C1 segment of cervical spinal cord (tissue), 14 donors: Measurements from ENCODE around the gene ZNF750.

ENCODE experiments used
- DNase-seq, 14 donors: peaks; one replicate each; lab custom pipeline; 2025; lab: John Stamatoyannopoulos, UW

The ZNF750 gene

GRCh38 chr17:82835766-82836512, 3.9 kb downstream of the ZNF750 start:
- no peak for DNase-seq

- DNase-seq = no peak
Measured at GRCh38 chr17:82835122-82835521, 4.7 kb downstream of the ZNF750 start.

DNA sequence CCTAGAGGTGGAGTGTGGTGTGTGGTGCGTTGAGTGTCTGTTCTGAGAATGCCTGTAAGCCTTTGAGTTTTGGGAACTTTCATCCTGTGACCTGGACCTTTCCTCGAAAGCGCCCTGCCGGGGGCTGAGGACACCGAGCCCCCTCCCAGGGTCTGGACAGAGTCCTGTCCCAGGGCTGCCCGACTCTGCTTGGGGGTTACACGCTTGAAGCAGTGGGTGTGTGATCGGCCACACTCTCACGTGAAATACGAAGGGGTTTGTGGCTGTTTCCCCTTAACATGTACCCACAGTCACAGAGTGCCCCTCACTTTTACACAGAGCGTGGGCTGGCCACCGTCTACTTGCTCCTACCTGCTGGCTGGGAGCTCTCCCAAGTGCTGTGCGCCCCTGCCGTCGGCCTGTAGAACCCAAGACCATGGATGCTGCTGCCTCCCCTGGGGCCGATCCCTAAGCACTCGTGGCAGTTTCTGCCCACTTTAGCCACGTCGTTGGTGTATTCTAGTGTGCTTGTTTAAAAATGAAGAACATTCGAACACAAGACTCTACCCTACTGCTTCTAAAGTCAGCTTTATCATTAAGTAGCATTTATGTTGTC, 6.8 kb downstream of the ZNF750 start:
- no peak for DNase-seq

DNA sequence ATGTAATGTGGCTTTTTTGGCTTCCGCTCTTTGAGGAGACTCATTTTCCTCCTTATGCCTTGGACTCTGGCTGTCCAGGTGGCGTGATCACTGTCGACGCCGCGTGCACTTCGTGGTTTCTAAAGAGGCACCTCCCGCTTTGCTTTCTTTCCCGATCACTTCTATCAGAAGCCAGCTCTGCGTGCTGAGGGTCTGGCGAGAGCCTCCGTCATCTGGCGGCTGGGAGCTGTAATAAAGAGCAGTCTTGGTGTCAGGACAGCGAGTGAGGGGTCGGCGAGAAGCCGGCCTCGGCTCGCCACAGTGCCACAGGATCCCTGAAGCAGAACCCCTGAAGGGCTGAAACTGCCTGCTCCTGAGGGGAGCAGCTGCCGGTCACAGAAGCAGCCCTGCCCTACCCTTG, 7.4 kb downstream of the ZNF750 start:
- no peak for DNase-seq

DNA sequence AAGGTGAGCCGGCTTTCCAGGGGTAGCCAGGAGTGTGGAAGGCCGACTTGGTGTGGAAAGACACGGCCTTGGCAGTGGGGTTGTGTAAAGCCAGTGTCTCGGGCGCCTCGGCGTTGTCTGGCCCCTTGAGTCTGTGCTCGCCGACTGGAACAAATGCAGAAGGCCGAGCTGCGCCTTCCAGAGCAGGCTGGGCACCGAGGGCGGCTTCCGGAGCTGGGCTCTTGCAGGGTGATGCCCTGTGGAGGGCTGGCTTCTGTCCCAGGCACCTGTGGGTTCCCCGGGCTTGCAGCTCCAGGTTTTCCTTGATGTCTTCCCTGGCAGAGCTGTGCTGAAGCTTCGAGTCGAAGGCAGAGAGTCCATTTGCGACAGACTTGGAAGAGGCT, 8.0 kb downstream of the ZNF750 start:
- DNase-seq = peak in 1 of 14 donors; percentile 73

GRCh38 chr17:82831041-82831817, 8.6 kb downstream of the ZNF750 start:
- DNase-seq = peak in 1 of 14 donors; percentile 50

DNA sequence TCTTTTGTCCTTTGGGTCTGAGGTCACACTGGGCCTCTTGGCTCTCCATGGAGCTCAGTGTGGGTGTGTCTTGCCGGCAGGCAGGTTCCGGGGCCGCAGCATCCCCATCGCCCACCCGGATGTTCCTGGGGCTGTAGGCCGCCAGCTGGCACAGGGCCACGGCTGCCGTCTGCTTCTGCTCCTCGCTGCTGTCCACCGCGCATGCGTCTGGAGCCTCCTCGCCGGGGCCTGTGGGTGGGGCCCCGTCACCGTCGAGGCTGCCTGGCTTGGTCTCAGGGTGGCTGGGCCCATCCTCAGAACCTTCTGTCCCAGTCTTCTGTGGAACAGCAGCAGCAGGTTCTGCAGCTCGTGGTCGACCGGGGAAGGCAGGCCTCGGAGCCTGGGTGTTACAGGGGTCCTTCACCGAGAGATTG, 9.6 kb downstream of the ZNF750 start:
- DNase-seq = peak in 2 of 14 donors; percentile 13 to 23

GRCh38 chr17:82828875-82829487, 10.8 kb downstream of the ZNF750 start:
- DNase-seq = no peak

- no peak for DNase-seq
Measured at GRCh38 chr17:82826956-82827355, 12.9 kb downstream of the ZNF750 start.

GRCh38 chr17:82826211-82826610, 13.6 kb downstream of the ZNF750 start:
- no peak for DNase-seq

DNA sequence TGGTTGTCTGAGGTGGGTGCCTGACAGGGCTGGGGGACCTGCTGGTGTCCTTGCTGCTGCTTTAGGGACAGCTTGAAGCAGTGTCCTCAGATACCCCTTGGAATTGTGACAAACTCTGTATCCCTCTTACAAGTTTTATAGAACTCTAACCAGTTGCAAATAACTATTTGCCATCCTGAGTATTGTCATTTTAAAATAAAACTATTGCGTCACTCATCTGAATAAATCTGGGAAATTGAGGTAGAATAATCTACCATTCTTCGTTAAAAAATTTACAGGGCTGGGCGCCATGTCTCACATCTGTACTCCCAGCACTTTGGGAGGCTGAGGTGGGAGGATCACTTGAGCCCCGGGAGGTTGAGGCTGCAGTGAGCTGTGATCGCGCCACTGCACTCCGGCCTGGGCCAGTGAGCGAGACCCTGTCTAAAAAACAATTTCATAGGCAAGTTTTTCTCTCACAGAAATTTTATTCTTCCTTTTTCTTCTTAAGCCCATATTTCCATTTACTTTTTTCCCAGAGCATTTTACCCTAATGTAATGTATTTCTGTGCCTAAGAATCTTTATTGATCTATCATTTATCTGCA, 14.2 kb downstream of the ZNF750 start:
- DNase-seq = no peak

DNA sequence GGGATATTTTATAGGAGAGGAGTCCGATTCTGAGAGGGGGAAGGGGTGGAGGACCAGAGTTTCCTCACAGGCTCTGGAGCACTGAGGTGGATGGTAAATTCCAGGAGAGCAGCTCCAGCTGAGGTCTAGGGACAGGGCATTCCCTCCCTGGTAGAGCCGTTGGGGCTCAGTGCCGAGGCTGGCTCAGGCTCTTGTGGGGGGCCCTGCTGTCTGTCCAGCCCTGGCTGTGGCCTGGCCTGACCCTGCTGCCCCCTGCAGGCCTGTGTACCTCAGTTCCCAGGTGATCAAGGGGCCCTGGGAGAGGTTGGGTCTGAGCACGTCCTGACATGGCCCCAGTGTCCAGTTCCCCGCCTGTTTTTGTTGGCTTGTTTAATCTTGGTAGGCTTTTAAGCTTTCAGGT, 16.8 kb downstream of the ZNF750 start:
- no peak for DNase-seq

DNA sequence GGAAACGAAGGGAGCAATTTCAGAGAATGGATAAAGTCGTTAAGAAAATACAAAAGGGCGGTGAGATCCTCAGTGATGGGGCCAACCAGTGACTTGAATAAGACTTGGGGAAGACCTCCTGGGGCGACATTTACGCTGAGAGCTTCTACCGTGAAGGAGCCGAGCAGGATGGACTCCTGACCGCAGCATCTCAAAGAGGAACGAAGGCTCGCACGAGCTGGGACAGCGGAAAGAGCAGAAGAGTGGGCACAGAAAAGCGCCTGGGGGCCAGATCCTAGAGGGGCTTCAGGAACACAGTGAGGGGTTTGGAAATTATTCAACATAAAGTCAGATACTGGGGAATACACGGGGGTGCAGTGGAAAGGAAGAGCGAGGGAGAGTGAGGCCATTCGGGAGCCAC, 17.5 kb downstream of the ZNF750 start:
- no peak for DNase-seq

DNA sequence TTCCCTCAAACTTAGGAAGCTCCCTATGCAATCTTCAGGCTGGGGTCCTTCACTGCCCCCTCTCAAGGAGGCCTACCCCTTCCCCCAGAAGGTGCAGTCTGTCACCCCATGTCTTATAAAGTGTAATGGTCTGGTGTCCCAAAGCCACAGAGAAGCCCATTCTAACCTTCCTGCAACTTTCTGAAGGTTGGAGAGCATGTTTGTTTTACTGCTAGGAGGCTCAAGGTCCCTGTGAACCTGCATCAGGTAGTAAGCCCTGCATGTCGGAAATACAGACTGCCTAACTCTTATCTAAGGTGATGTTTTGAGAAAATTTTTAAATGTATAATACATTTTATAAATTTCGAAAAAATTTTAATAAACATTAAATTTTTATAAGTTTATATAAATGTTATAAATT, 18.3 kb downstream of the ZNF750 start:
- no peak for DNase-seq

- DNase-seq = no peak
Measured at GRCh38 chr17:82820278-82821251, 19.3 kb downstream of the ZNF750 start.

DNA sequence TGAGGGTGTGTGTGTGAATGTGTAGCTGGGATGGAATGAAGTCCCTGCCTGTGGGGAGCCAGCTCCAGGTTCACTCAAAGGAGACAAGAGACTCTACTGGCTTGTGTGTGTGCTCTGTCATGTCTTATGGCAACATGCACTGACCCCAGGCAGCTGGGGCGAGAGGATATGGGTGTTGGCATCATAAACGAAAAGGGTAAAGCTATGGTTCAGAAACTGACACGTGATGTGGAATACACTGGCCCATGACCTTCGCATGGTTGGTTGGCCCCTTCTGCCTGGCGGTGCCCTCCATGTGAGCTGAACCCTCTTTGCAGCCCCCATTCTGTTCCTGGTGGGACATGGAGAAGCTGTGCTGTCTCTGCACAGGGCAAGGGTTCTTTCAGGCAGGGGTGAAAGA, 21.9 kb downstream of the ZNF750 start:
- no peak for DNase-seq

DNA sequence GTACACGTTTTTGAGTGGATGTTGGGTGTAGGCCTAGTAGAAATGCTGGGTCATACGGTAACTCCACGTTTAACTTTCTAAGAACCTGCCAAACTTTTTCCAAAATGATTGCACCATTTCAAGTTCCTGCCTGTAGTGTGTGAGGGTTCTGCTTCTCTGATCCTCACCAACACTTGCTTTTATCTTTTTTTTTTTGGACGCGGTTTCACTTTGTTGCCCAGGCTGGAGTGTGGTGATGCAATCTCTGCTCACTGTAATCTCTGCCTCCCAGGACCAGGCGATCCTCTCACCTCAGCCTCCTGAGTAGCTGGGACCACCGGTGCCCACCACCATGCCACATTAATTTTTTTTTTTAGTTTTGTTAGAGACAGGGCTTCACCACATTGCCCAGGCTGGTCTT, 23.5 kb downstream of the ZNF750 start:
- no peak for DNase-seq

DNA sequence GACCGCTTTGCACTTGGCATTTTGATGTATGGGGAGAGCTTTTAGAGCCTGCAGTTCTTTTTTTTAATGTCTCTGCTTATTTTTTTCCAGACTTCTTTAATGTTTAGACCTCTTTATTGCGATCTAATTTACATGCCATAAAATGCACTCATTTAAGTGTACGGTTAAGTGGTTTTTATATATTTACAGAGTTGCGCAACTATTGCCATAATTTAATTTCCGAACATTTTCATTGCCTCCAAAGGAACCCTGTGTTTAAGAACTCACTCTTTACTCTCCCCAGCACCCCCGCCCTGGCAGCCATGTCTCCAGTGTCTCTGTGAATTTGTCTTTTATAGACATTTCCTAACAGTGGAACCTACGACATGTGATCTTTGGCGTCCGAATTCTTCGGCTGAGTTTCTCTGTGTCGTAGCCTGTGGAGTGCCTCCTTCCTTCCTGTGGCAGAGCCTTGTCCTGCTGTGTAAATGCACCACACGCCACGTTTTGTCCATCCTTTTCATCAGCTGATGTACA, 24.0 kb downstream of the ZNF750 start:
- no peak for DNase-seq

- no peak for DNase-seq
Measured at GRCh38 chr17:82815354-82815753, 24.5 kb downstream of the ZNF750 start.

- no peak for DNase-seq
Measured at GRCh38 chr17:82814834-82815233, 25.0 kb downstream of the ZNF750 start.
